Activated naive CD4-positive, alpha-beta T cell treated with Interleukin-2 at 50 U/mL for 16 hours (primary cell): ENCODE data around the gene FLVCR2.

Source experiments
- DNase-seq: peaks from one replicate; pipeline ENCODE4 v3.0.0-alpha.2; 2020

Gene FLVCR2

DNA sequence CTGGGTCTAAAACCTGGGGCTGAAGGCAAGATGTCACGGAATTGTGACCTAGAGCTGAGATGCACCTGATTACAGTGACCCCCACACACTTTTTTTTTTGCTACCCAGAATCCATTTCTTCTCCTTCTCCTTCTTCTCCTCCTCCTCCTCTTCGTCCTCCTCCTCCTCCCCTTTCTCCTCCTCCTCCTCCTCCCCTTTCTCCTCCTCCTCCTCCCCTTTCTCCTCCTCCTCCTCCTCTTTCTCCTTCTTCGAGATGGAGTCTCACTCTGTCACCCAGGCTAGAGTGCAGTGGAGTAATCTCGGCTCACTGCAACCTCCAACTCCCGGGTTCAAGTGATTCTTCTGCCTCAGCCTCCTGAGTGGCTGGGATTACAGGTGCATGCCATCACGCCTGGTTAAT is 19.4 kb upstream of the FLVCR2 start:
- no peak for DNase-seq

DNA sequence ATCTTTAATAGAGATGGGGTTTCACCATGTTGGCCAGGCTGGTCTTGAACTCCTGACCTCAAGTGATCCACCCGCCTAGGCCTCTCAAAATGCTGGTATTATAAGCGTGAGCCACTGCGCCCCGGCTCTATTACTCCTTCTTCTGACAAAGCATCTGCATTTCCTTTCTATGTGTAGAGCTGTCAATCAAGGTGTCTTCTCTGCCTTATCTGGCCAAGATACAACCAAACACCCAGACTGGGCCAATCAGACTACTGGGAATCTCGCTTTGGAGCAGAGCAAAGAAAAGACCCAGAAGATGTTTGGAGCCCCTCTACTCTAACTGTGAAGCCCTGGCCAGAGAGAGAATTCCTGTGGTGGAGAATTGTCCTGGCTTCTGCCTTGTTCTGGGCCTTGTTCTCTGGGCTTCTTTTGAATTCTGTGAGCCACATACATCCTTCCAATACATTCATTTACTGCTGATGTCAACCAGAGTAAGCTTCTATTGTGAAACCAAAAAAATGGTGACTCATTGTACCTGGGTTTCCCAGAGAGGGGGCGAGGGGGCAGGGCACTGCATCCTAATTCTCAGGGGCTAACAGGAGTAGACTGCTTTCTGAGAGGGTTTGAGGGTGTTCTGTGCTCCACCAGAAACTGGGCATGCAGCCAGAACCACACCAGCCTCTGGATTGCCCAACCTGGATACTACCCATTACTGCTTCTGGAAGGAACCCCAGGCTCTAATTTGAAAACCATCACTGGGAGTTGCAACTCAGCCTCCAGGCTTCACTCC is 18.8 kb upstream of the FLVCR2 start:
- DNase-seq: peak; percentile 81

DNA sequence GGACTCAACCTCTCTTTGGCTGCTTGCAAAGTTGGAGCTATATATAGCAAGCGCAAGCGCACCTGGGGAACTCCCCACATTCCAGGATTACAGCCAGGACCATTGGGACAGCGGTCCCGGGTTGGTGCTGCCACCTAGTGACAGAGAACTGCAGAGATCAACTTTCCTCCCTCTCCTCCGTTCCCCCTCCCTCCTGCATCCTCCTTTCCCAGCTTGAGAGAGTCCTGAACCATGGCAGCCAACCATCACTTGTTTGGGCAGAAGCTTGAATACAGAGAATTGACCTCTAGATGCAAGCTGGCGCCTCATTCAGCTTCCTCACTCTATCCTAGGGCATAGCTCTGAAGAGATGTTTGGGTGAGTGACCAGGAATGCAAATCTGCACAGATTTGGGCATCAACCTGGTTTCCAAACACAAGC is 17.4 kb upstream of the FLVCR2 start:
- peak; percentile 55 for DNase-seq

DNA sequence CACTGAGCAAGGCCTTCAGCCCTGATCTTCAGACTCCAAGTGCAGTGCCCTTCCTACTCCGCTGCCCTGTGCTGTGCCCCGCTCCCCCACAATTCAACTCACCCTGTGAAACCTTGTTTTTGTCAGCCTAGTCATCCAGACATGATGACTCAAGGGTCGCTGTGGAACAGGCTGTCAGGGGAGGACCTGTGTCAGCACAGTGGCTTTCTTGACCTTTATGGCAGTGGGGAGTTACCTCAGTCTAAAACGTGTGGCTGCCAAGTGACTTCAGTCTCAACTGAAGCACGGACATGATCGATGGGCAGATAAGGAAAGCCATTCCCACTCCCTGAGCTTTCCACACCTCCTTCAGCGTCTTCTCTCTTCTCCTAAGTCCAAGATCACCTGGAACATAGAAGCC is 16.3 kb upstream of the FLVCR2 start:
- peak; percentile 77 for DNase-seq

DNA sequence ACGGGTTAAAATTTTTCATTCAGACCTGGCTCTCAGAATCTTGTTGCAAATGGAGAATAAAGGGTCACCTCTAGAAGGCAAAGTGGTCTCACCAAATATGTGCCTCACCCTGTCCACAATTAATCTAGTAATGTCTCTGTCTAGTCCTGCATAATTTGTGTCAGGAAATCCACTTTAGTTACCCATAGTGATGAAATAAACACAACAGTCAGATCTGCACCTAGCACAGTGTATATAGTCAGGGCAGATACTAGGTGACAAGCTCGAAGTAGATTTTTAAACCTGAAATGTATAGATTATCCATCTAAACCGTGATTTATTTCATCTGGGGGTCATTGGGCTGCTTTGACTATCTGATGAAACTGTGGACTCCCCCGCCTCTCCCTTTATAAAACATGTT is 15.9 kb upstream of the FLVCR2 start:
- no peak for DNase-seq

- DNase-seq: no peak
Observed at GRCh38 chr14:75563931-75564330, 14.5 kb upstream of the FLVCR2 start.

DNA sequence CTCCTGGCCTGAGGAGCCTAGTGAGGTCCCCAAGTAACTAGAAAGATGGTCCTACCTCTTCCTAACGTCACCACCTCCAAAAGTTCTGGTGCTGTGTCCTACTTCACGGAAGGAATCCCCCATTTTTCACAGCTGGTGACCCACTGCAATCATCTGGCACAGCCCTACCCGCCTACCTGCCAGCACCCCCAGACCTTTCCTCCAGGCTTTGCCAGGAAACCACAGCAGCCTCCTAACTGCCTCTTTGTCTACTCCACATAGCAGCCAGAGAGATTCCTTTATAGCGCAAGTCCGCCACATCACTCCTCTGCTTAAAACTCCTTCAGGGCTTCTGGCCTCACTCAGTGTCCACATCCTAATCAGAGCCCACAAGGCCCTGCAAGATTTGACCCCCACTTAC is 13.4 kb upstream of the FLVCR2 start:
- DNase-seq: no peak

DNA sequence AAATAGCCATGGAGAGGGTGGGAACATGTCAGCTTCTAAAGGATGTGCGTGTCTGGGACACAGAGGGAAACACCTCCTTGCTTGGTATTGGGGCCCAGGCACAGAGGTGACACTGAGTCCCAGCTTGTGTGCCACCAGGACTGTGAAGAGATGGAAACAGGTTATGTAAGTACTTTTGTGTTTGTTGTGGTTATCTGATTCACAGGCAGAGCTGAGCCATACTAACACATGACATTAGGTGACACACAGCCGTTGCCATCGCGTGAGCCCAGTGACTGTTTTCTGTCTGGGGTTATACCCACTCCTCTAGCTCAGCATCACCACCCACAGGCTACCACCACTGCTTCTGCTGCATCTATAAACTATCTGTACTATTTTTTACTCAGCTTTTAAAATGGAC is 12.1 kb upstream of the FLVCR2 start:
- DNase-seq: peak; percentile 89

- no peak for DNase-seq
Observed at GRCh38 chr14:75566752-75567151, 11.7 kb upstream of the FLVCR2 start.

DNA sequence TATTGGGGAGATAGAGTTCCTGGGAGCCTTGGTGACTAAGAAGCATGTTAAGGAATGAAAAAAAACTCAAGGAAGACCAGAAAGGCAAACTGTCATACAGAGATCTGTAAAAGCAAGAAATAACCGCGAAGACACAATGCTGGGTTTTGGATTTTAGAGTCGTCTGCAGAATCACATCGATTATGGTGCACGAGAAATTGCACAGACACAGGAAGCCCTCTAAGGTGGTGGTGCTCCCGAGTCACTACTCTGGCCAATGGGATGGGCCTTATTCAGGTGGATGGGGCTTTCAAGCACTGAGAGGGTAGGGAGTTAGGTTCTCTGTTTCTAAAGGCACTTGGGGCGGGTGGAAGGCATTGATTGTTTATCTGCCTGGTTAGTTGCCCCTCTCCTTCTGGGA is 10.3 kb upstream of the FLVCR2 start:
- no peak for DNase-seq

DNA sequence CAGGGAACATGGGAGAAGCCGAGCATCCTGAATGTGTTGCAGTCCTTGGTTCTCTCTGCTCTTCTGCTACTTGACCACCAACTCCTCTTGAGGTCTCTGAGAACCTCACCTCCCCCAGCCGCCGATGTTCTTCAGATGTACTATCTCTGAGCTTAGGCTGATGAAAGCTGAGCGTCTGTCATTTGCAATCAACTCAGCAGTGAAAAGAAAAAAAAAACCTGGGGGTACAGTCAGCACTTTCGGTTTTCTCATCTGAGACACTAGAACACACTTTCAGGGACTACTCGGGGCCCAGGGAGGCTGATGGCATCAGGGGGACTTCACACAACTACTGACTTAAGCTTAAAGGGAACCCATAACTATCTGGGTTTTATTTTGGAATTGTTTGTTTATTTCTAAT is 9.6 kb upstream of the FLVCR2 start:
- DNase-seq: peak; percentile 66

GRCh38 chr14:75570797-75571196 is 7.6 kb upstream of the FLVCR2 start:
- peak; percentile 61 for DNase-seq

DNA sequence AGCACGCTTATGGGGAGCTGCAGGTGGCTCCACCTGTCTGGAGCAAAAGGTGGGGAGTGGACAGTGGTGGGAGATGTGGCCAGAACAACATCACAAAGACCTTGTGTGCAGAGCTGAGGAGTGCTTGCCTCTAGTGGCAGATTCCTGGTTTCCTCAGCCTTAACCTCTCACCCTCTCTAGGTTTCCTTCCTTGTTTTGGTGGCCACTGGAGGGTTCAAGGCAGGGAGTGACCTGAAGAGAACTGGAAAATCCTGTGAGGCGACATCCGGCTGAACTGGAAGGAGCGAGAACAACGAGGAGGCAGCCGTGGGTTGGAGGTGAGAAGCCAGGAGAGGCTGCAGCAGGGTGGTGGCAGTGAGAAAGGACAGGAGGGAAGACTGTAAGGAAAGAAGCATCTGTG is 6.3 kb upstream of the FLVCR2 start:
- DNase-seq: no peak

GRCh38 chr14:75577090-75577489 is 1.3 kb upstream of the FLVCR2 start:
- DNase-seq: no peak

- DNase-seq: peak; percentile 79
Observed at GRCh38 chr14:75577729-75578101, 705 bp upstream of the FLVCR2 start.

DNA sequence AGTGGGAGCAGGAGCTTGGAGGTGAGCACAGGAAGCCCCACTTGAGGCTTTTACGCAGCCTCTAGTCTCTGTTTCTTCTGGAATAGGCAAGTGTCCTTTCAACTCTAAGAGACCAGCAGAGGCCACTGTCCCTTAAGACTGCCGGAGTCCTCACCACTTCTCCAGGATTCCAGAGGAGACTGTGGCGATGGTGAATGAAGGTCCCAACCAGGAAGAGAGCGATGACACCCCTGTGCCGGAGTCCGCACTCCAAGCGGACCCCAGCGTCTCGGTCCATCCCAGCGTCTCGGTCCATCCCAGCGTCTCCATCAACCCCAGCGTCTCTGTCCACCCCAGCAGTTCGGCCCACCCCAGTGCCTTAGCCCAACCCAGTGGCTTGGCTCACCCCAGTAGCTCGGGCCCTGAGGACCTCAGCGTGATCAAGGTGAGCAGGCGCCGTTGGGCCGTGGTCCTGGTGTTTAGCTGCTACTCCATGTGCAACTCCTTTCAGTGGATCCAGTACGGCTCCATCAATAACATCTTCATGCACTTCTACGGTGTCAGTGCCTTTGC is 442 bp downstream of the FLVCR2 start:
- DNase-seq: no peak

DNA sequence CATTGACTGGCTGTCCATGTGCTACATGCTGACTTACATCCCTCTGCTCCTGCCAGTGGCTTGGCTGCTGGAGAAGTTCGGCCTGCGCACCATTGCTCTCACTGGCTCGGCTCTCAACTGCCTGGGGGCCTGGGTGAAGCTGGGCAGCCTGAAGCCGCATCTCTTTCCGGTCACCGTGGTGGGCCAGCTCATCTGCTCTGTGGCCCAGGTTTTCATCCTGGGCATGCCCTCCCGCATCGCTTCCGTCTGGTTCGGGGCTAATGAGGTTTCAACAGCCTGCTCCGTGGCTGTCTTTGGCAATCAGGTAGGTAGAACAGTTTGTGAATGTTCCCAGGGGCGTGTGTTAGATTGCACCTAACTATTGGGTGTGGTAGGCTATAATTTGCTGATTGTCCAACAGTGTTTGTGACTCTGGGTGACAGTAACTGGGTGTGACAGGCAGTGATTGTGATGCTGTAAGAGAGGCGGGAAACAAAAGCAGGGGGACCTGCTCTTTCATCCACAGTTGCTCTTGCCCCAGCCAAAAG is 981 bp downstream of the FLVCR2 start:
- no peak for DNase-seq

- DNase-seq: no peak
Observed at GRCh38 chr14:75579882-75580281, 1.5 kb downstream of the FLVCR2 start.

DNA sequence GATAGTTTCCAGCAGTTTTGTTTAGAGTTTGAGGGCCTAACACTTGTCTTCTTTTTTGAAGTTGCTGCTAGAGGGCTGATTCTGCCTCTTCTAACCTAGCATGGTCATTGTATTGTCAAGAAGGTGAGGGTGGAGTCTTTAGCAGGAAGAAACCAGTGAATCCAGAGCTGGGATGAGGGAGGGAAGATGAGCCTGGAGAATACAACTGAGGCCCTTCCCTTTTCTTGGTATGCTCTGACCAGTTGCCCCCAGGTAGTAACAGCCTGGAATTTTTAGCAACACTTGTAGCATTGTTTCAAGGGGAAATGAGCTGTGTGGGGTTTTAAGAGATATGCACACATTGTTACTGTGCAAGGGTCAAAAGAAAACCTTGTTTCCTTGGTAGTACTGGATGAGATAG is 9.0 kb downstream of the FLVCR2 start:
- no peak for DNase-seq

DNA sequence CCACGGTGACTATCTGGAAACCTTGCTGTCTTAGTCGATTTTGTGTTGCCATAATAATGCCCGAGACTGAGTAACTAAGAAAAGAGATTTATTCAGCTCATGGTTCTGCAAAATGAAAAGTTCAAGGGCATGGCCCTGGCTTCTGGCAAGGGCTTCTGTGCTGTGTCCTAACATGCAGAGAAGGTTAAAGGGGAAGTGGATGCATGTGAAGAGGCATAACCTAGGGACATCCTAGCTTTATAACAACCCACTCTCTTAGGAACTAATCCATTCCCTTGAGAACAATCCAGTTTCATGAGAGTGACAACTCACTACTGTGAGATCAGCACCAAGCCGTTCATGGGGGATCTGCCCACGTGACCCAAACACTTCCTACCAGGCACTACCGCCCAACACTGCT is 11.5 kb downstream of the FLVCR2 start:
- DNase-seq: no peak

DNA sequence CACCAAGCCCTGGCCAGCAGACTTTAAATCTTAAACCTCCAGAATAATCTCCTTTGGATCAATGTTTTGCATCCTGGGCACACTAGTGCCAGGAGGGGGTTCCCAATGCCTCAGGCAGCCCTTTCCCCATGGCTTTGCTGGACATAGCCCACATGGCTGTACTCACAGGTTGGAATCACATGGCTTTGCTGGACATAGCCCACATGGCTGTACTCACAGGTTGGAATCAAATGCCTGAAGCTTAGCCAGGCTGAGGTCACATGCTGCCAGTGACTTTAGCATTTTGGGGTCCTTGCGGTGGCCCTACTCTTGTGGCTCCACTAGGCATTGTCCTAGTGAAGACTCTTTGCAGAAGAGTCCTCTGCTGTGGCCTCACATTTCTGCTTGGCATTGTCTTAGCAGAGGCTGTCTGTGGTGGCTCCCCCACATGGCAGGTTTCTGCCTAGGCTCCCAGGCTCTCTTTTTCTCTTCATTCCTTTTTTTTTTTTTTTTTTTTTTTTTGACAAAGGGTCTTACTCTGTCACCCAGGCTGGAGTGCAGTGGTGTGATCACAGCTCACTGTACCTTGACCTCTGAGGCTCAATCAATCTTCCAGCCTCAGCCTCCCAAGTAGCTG is 13.0 kb downstream of the FLVCR2 start:
- no peak for DNase-seq

GRCh38 chr14:75591987-75592575 is 13.7 kb downstream of the FLVCR2 start:
- no peak for DNase-seq

DNA sequence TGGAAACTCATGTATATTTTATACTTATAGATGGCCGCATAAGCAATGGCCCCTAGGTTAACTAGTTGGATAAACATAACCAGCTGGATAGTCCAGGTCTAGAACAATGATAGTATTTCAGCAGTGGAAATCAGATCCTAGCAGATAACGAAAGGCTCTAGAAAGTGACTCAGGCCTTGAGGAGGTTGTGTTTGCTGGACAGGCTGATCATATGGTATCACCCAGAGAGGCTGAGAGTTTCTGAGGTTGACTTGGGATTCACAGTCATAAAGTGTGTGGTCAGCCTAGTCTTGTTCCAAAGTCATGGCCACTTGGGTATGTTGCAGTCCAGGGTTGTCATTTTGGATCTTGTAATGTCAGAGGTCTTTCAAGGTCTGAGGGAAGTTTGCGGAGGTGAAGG is 16.8 kb downstream of the FLVCR2 start:
- no peak for DNase-seq

DNA sequence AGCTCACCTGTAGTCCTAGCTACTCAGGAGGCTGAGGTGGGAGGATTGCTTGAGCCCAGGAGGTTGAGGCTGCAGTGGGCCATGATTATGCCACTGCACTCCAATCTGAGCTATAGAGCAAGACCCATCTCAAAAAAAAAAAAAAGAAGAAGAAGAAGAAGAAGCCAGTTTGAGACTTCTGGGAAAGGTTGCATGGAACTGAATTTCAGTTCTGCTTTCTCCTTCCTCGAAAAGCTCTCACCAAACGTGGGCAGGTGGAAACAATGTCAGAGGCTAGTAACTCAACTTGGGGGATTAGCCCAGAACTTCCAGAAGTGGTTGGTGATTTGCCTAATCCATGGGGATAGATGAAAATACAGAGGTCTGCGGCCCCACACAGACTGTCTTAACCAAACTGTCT is 18.7 kb downstream of the FLVCR2 start:
- no peak for DNase-seq
